Memory B cell (primary cell): ENCODE data around the gene BRSK2.

Source experiments
- ATAC-seq: fragments of 150-1000 bp; cut with Tn5 transposase; 2 replicates; pipeline ENCODE4 v1.10.0; 2021; ENCODE audit warnings: low read depth, mild to moderate bottlenecking, moderate library complexity
- DNase-seq, 2 donors: peaks; one replicate each; pipeline ENCODE4 v3.0.0; 2022; ENCODE audit warnings: low spot score in 2 of 2
- H3K27ac Mint-ChIP-seq: one replicate; pipeline ENCODE4 v1.8.0; 2022; ENCODE audit warnings: mild to moderate bottlenecking, moderate library complexity, mixed read lengths
- H3K27me3 Mint-ChIP-seq: one replicate; pipeline ENCODE4 v1.8.0; 2022; ENCODE audit warnings: mixed read lengths
- H3K36me3 Mint-ChIP-seq: one replicate; pipeline ENCODE4 v1.8.0; 2022; ENCODE audit warnings: mild to moderate bottlenecking, mixed read lengths
- H3K4me1 Mint-ChIP-seq: one replicate; pipeline ENCODE4 v1.8.0; 2022; ENCODE audit warnings: mixed read lengths
- H3K4me3 Mint-ChIP-seq: one replicate; pipeline ENCODE4 v1.8.0; 2022; ENCODE audit warnings: mild to moderate bottlenecking, moderate library complexity, mixed read lengths
- H3K9me3 Mint-ChIP-seq: one replicate; pipeline ENCODE4 v1.8.0; 2022; ENCODE audit warnings: mixed read lengths

The BRSK2 gene

DNA sequence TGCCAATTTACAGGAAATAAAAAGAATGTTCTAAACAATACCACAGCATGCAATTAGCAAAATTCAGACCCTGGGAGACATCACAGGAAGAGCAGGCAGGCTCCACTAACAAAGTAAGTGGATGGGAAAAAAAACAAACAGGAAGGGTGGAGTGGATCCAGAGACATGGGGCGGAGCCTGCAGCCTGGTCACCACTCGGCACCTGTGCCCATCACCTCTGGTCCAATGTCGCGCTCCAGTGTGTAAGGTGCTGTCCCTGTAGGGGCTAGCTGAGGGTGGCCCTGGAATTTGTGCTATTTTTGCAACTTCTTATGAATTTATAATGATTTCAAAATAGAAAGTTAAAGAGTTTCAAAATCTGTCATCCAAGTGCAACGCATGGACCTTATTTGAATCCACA, 107.9 kb downstream of the BRSK2 start:
- Mint-ChIP-seq H3K27me3 (no peaks in the 10 kb centered on the region), H3K4me3 (peak overlapping the region; percentile 25), H3K9me3 (peaks cover 3% of the 10 kb centered on the region), H3K36me3 (peaks cover 38% of the 10 kb centered on the region), H3K27ac (peak overlapping the region; percentile 8), H3K4me1 (peaks cover 53% of the 10 kb centered on the region)
- DNase-seq = no peak
- no peak for ATAC-seq

DNA sequence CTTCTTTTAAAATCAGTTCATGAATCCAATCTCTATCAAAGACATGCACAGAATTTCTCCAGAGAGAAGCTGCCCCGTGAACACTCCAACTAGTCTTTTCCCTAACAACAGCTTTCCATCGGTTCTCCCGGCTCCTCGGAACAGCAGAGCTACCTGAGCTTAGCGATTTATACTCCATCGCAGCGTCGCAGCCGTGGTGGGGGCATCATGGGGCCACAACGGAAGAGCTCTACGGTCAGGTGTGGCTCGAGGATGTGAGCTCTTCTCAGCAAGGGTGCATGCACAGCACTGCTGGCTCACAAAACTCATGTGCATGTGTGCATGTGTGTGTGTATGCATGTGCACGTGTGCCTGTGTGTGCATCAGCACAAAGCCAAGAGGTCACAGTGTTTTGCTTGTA, 108.5 kb downstream of the BRSK2 start:
- ATAC-seq (no peak), DNase-seq (no peak)
- H3K4me1 Mint-ChIP-seq = peaks cover 52% of the 10 kb centered on the region
- peaks cover 38% of the 10 kb centered on the region for H3K36me3 Mint-ChIP-seq
- no peaks in the 10 kb centered on the region for H3K27me3 Mint-ChIP-seq
- H3K9me3 Mint-ChIP-seq = peaks cover 3% of the 10 kb centered on the region
- peak overlapping the region; percentile 35 for H3K27ac Mint-ChIP-seq
- H3K4me3 Mint-ChIP-seq = no peak overlapping the region

DNA sequence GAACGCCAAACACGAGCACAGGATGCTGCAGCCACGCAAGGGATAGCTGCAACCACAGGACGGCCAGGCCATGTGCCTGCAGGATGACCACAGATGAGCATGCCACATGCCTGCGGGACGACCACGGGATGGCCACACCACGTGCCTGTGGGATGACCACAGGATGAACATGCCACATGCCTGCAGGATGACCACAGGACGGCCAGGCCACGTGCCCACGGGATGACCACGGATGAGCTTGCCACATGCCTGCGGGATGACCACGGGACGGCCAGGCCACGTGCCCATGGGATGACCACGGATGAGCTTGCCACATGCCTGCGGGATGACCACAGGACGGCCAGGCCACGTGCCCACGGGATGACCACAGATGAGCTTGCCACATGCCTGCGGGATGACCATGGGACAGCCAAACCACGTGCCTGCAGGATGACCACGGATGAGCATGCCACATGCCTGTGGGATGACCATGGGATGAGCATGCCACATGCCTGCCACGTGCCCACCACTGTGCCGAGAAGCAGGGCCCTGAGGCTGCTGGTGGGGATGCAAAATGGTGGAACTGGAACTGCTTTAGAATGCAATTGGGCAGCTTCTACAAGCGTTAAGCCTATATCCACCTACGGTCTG, 109.6 kb downstream of the BRSK2 start:
- no peak overlapping the region for H3K27ac Mint-ChIP-seq
- peaks cover 32% of the 10 kb centered on the region for H3K36me3 Mint-ChIP-seq
- no peaks in the 10 kb centered on the region for H3K27me3 Mint-ChIP-seq
- H3K9me3 Mint-ChIP-seq = no peaks in the 10 kb centered on the region
- no peak for ATAC-seq
- peaks cover 44% of the 10 kb centered on the region for H3K4me1 Mint-ChIP-seq
- DNase-seq = no peak
- no peak overlapping the region for H3K4me3 Mint-ChIP-seq

DNA sequence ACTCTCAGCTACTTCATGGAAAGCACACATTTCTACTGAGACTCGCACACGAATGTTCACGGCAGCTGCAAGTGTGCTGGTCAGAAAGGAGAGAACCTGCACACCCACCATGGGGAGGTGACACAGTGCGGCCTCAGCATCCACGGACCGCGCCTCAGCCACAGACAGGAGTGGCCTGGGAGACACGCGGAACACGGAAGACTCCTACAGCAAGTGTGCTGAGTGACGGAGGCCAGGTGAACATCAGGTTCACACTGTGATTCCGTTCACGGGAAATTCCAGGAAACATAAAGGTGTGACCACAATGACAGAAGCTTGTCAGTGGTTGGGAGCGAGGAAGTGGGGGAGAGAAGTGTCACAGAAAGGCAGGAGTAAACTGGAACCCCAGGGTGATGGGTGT, 110.2 kb downstream of the BRSK2 start:
- Mint-ChIP-seq H3K36me3 (peaks cover 31% of the 10 kb centered on the region), H3K27ac (no peak overlapping the region), H3K9me3 (no peaks in the 10 kb centered on the region), H3K4me1 (peaks cover 40% of the 10 kb centered on the region), H3K4me3 (no peak overlapping the region), H3K27me3 (no peaks in the 10 kb centered on the region)
- ATAC-seq = no peak
- no peak for DNase-seq

DNA sequence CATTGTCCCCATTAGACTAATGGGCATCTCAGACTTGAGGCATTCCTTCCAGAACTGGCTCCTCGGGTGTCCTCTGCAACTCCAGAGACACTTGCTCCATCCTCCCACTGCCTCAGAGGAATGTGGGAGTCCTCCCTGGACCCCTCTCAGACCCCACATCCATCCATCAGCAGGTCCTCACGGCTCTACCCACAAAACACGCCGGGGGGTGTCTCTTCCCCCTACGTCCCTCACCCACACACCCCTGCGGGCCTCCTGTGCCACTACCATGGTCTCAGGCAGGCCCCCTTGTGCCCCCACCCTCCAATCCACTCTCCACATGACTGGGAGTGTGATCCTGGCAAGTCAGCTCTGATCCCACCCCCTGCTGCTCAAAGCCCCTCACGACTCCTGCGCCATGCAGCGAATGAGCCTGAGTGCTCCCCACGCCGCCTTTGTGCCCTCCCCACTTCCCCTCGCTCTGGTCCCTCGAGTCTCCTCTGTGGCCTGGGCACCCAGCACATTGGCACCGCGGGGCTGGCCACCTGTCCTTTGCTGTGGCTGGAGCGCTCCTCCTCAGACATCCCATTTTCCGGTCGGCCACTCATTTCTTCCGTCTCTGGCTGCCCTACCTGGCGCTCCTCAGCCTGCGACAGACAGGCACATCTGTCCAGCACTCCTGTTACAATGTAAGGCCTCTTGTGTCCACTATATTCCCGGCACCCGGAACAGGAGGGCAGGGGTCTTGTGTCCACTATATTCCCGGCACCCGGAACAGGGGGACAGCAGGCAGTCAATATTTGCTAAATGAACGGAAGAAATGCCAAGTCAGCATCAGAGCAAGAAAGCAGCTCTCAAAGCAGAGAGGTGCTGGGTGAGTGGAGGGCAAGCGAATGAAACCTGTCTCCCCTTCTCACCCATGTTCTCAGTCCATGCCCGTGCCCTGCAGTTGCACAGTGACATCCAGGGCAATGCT, 111.0 kb downstream of the BRSK2 start:
- ATAC-seq (no peak), DNase-seq (no peak)
- H3K27ac Mint-ChIP-seq = no peak overlapping the region
- no peaks in the 10 kb centered on the region for H3K9me3 Mint-ChIP-seq
- H3K27me3 Mint-ChIP-seq = no peaks in the 10 kb centered on the region
- H3K4me1 Mint-ChIP-seq = peaks cover 40% of the 10 kb centered on the region
- H3K4me3 Mint-ChIP-seq = no peak overlapping the region
- peaks cover 31% of the 10 kb centered on the region for H3K36me3 Mint-ChIP-seq

DNA sequence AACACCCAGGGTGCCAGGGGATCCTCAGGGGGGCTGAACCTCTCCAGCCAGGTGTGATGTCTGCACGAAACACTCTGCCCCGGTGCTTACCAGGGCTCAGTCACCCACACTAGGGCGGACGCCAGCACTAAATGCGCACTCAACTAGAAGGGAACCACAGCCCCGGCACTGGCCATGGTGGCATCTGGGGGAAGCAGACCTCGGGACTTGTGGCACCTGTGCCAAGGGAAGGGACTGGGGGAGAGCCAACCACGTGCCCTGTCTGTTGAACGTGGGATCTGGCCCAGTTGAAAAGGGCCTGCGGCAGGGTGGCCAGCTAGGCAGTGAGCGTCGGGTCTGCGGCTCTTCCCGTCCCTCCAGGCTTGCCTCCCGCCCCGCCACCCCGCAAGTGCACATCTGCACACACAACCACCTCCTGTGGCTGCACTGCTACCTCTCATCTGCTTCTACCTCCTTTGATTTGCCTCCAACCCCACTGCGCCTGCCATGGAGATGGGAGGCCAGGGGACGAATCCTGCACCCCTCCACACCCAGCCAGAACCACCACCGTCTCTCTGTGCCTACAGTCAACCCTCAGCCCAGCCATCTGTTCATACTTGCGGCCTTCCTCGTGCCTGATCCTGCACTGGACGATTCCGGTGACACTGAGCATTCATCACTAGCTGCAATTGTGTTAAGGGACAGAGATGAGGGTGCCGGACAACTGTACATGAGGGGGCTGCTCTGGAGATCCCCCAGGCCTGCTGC, 111.9 kb downstream of the BRSK2 start:
- no peak for DNase-seq
- no peak overlapping the region for H3K27ac Mint-ChIP-seq
- ATAC-seq = no peak
- peaks cover 35% of the 10 kb centered on the region for H3K4me1 Mint-ChIP-seq
- H3K4me3 Mint-ChIP-seq = no peak overlapping the region
- peaks cover 23% of the 10 kb centered on the region for H3K36me3 Mint-ChIP-seq
- H3K9me3 Mint-ChIP-seq = no peaks in the 10 kb centered on the region
- H3K27me3 Mint-ChIP-seq = no peaks in the 10 kb centered on the region

DNA sequence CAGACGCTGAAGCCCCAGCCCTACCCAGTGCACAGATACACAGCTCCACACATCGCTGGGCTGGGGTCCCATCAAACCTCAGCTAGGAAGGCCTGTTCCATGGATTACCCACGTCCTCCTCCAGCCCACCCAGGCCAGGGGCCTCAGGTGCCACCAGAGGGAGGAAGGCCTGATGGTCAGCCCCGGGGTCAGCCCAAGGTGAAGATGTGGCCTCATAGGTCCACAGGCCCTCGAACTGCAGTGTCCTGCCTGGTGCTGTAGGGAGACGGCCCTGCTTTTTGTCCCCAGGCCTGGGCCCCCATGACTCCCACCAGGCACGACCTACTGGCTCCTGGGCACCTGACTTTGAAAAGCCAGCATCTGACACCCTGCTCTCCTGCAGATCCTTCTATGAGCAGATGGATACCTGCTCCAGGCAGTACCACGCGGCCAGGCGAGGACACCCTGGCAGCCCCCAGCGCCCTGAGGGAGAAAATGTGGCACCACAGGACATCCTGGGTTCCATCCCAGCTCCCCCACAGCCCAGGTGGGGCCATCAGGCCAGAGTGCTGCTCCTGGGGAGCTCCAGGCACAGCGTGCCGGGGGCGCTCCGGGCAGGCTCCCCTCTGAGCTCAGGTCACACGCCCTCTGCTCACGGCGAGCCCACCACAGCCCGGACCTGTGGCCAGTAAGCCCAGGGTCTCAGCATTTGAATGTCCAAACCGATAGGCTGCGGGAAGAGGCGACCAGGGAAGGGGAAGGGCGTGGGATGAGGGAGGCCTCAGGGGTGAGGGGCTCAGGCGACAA, 112.6 kb downstream of the BRSK2 start:
- peaks cover 21% of the 10 kb centered on the region for H3K36me3 Mint-ChIP-seq
- H3K27me3 Mint-ChIP-seq = no peaks in the 10 kb centered on the region
- H3K4me3 Mint-ChIP-seq = no peak overlapping the region
- H3K27ac Mint-ChIP-seq = no peak overlapping the region
- no peak for DNase-seq
- H3K9me3 Mint-ChIP-seq = no peaks in the 10 kb centered on the region
- peaks cover 32% of the 10 kb centered on the region for H3K4me1 Mint-ChIP-seq
- no peak for ATAC-seq

DNA sequence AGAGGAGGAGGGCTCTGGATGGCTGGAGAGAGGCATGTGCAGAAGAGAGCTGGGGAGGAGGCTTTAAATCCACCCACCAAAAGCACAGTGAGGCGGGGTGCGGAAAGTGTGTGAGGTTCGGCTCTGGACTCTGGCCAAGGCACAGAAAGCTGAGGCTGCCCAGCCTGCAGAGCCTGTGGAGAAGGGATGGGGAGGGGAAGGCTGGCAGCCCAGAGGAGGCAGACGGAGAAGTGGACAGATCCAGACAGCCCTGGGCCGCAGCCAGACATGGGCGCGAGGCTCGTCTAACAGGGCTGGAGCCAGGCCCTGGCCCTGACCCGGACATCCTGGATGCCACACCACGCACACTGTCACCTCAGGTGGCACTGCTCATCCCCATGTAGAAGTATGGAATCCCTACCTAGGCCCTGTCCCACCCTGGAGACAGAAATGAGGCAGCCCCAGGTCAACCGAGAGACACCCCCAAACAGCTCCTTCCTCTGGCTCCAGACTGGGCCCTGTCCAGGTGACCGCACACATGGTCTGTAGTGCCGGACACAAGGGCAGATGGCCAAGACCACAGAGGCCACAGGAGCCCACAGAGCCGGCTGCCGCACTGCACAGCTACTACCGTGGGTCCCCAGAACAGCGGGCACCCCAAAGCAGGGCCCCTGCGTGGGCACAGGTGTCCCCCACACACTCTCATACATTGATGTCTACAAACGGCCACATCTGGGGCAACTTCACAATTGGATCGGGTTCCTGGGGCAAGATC, 113.4 kb downstream of the BRSK2 start:
- no peaks in the 10 kb centered on the region for H3K27me3 Mint-ChIP-seq
- H3K9me3 Mint-ChIP-seq = no peaks in the 10 kb centered on the region
- DNase-seq (no peak), ATAC-seq (no peak)
- H3K4me1 Mint-ChIP-seq = peaks cover 30% of the 10 kb centered on the region
- H3K36me3 Mint-ChIP-seq = peaks cover 21% of the 10 kb centered on the region
- no peak overlapping the region for H3K4me3 Mint-ChIP-seq
- no peak overlapping the region for H3K27ac Mint-ChIP-seq

DNA sequence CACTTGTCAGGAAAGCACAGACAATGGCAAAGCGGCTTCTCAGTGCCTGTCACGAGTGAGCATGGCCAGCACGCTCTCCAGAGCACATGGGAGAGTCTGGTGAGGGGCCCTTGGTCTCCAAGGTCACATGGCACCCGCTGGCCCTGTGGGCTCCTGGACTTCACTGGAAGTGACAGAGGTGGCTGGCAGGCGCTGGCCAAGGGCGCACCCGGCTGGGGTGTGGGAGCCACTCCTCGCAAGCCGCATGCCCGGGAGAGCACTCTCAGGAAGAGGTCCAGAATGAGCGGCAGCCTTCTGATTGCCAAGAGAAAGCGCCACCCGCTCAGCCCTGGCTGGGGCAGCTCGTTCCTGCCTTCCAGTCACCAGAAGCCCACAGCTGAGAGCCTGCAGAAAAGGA, 114.0 kb downstream of the BRSK2 start:
- peaks cover 29% of the 10 kb centered on the region for H3K4me1 Mint-ChIP-seq
- no peak overlapping the region for H3K27ac Mint-ChIP-seq
- no peak for DNase-seq
- H3K36me3 Mint-ChIP-seq = peaks cover 20% of the 10 kb centered on the region
- H3K4me3 Mint-ChIP-seq = no peak overlapping the region
- H3K27me3 Mint-ChIP-seq = no peaks in the 10 kb centered on the region
- no peak for ATAC-seq
- no peaks in the 10 kb centered on the region for H3K9me3 Mint-ChIP-seq

DNA sequence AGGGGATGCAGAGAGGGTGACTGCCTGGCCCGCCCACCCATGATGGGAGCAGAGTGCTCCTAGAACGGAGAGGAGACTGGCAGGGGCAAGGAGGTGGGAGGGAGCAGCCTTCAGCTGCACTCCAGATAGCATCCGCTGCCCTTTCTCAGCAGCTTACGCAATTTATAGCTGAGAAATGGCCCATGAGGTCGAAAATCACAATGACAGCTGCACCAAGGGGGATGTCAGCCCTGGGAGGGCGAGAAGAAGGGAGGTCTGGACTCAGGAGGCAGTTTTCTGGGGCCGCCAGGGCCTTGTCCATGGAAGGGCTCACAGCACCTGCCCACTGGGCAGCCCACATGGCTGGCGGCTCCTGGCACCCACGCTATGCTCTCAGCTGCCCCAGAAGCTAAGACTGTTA, 114.4 kb downstream of the BRSK2 start:
- DNase-seq (no peak), ATAC-seq (no peak)
- H3K9me3 Mint-ChIP-seq = no peaks in the 10 kb centered on the region
- H3K4me1 Mint-ChIP-seq = peaks cover 28% of the 10 kb centered on the region
- peaks cover 15% of the 10 kb centered on the region for H3K36me3 Mint-ChIP-seq
- no peaks in the 10 kb centered on the region for H3K27me3 Mint-ChIP-seq
- H3K27ac Mint-ChIP-seq = no peak overlapping the region
- H3K4me3 Mint-ChIP-seq = no peak overlapping the region

DNA sequence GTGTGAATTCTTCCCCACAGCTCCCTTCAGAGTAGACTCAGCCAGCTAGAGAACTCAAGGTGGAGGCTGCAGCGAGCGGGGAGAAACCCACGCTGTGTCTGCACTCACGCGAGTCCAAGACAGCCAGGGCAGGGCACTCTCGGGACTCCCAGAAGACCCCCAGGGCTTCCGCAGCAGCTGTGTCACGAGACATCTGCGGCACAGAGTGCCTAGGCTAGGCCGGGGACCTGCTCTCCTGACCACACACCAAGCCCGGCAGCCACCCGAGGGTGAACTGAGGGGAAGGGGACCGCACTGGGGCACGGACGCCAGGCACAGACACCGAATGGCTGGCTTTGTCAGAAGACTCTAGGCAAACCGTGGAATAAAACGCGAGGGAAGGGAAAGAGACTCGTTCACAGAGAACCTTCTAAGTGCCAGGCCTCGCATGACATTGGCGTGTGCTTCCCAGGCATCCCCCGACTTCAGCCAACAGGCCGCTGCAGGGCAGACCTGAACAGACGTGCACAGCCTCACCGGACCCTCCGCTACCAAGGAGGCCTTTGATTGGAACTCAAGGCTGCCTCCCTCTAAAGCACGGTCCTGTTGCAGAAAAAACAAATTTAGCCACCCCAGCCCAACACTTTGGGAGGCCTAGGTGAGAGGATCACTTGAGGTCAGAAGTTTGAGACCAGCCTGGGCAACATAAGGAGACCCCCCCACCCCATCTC, 115.0 kb downstream of the BRSK2 start:
- ATAC-seq (no peak), DNase-seq (no peak)
- no peaks in the 10 kb centered on the region for H3K27me3 Mint-ChIP-seq
- H3K9me3 Mint-ChIP-seq = no peaks in the 10 kb centered on the region
- H3K4me1 Mint-ChIP-seq = peaks cover 32% of the 10 kb centered on the region
- H3K27ac Mint-ChIP-seq = no peak overlapping the region
- H3K4me3 Mint-ChIP-seq = no peak overlapping the region
- peaks cover 13% of the 10 kb centered on the region for H3K36me3 Mint-ChIP-seq

DNA sequence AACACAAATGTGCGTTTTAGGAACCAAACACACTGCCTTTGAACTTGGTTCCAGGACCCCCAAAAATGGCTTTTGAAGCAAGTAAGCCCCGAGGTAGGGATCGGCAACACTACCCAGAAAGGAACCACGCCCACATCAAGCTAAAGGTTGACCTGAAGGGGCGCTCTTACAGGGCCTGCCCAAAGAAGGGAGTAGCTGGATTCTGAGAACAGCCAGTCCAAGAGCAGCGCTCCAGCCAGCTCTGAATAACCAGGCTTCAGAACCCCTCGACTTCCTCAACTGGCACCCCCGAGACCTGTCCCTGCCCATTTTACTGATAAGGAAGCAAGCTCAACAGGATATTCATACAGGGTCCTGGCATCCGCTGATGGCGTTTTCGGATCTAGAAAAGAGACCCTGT, 115.7 kb downstream of the BRSK2 start:
- DNase-seq (no peak), ATAC-seq (no peak)
- Mint-ChIP-seq H3K27ac (no peak overlapping the region), H3K9me3 (no peaks in the 10 kb centered on the region), H3K27me3 (no peaks in the 10 kb centered on the region), H3K36me3 (peaks cover 8% of the 10 kb centered on the region), H3K4me1 (peaks cover 31% of the 10 kb centered on the region), H3K4me3 (no peak overlapping the region)

DNA sequence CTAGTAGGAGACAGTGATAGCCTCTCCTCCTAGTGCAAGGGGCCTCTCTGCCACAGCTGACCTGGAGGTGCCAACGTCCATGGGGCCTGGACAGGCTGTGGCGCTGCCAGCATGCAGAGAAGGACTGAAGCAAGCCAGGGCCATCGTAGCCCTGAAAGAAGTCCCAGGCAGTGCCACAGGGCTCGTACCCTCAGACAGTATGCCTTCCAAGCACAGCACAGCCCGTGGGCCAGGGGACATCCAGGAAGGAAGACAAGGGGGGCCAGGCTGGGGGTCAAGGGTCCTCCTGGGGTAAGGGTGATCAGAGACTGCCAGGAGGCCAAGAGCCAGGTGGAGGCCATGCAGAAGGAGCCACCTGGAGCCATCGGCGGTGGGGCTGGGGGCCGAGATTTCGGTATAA, 117.2 kb downstream of the BRSK2 start:
- Mint-ChIP-seq H3K27ac (peak overlapping the region; percentile 68), H3K9me3 (no peaks in the 10 kb centered on the region), H3K4me1 (peaks cover 26% of the 10 kb centered on the region), H3K27me3 (no peaks in the 10 kb centered on the region), H3K36me3 (no peaks in the 10 kb centered on the region), H3K4me3 (no peak overlapping the region)
- no peak for ATAC-seq
- no peak for DNase-seq
